Ureter (tissue), 1 donor: ENCODE measurements around the gene ERI2. TPM values are rescaled to one million over a fixed set of nuclear protein-coding genes. Genes with fewer than 3 reads are reported as not detected.
"Not testable (repeated sequence)": the region's sequence is repeated elsewhere in the genome, so short reads cannot be mapped to it uniquely, and the experiment has no call there.

Experiments used
- DNase-seq: peaks from one replicate; pipeline ENCODE4 v3.0.0-alpha.2; 2020; ENCODE audit warnings: low spot score
- total RNA-seq: library from RNA; stranded (reverse); gene quantifications from one replicate; pipeline ENCODE4 v1.2.4, GENCODE V29; 2023
- donor health status: DM: yes; HTN: yes; CAD: no.

Gene ERI2
- total RNA-seq, 1 donor from 2014 or later = 24.2 TPM

GRCh38 chr16:20818929-20819585 is 12.8 kb upstream of the ERI2 start:
- DNase-seq = no peak

- DNase-seq = no peak
Measured at GRCh38 chr16:20814784-20815183, 8.5 kb upstream of the ERI2 start.

GRCh38 chr16:20812510-20812909 is 6.2 kb upstream of the ERI2 start:
- DNase-seq = no peak

GRCh38 chr16:20811889-20812439 is 5.7 kb upstream of the ERI2 start:
- no peak for DNase-seq

GRCh38 chr16:20807862-20808261 is 1.6 kb upstream of the ERI2 start:
- DNase-seq = no peak

GRCh38 chr16:20805684-20806167 is 546 bp downstream of the ERI2 start:
- DNase-seq = not testable (repeated sequence)

- no peak for DNase-seq
Measured at GRCh38 chr16:20803561-20804214, 2.6 kb downstream of the ERI2 start.

GRCh38 chr16:20803192-20803560 is 3.1 kb downstream of the ERI2 start:
- no peak for DNase-seq

GRCh38 chr16:20801278-20801677 is 5.0 kb downstream of the ERI2 start:
- no peak for DNase-seq

- DNase-seq = no peak
Measured at GRCh38 chr16:20799599-20799998, 6.7 kb downstream of the ERI2 start.

GRCh38 chr16:20798364-20798763 is 7.9 kb downstream of the ERI2 start:
- DNase-seq = no peak

- DNase-seq = no peak
Measured at GRCh38 chr16:20791923-20792612, 14.2 kb downstream of the ERI2 start.

- no peak for DNase-seq
Measured at GRCh38 chr16:20789130-20789529, 17.1 kb downstream of the ERI2 start.

GRCh38 chr16:20784204-20784603 is 22.1 kb downstream of the ERI2 start:
- no peak for DNase-seq

- DNase-seq = no peak
Measured at GRCh38 chr16:20782470-20782869, 23.8 kb downstream of the ERI2 start.

- no peak for DNase-seq
Measured at GRCh38 chr16:20781697-20782096, 24.6 kb downstream of the ERI2 start.

- DNase-seq = no peak
Measured at GRCh38 chr16:20774703-20775362, 31.4 kb downstream of the ERI2 start.

GRCh38 chr16:20773679-20774078 is 32.6 kb downstream of the ERI2 start:
- DNase-seq = no peak

- no peak for DNase-seq
Measured at GRCh38 chr16:20768818-20769217, 37.5 kb downstream of the ERI2 start.

- no peak for DNase-seq
Measured at GRCh38 chr16:20768121-20768520, 38.2 kb downstream of the ERI2 start.

GRCh38 chr16:20767577-20767976 is 38.7 kb downstream of the ERI2 start:
- DNase-seq = no peak

- DNase-seq = no peak
Measured at GRCh38 chr16:20766294-20766693, 40.0 kb downstream of the ERI2 start.
